Jurkat, Clone E6-1 (cell line): ENCODE results near the gene SLC37A4. TPM values are rescaled to one million over a fixed set of nuclear protein-coding genes. Genes with fewer than 3 reads are reported as not detected.
A peak's percentile ranks its signal among the peaks of the same experiment; 100 is the strongest.
"Not testable (repeated sequence)": the region's sequence is repeated elsewhere in the genome, so short reads cannot be mapped to it uniquely, and the experiment has no call there.

Source experiments
- DNase-seq: peaks from one replicate; pipeline ENCODE4 v3.0.0-alpha.2; 2011; ENCODE audit warnings: low read depth, low spot score
- H3K4me3 ChIP-seq: 2 replicates; pipeline ENCODE4 v1.5.1; 2011; ENCODE audit warnings: mild to moderate bottlenecking, low read length, control low read depth, moderate library complexity
- polyA plus RNA-seq: library from polyadenylated mRNA; unstranded; fragments of >200 nt; gene quantifications from one replicate; pipeline ENCODE4 v1.2.1, GENCODE V29; 2012; ENCODE audit warnings: missing spikeins; ENCODE audit not compliant: insufficient read length, insufficient read depth

Gene SLC37A4
- polyA plus RNA-seq, result 0.69 TPM

DNA sequence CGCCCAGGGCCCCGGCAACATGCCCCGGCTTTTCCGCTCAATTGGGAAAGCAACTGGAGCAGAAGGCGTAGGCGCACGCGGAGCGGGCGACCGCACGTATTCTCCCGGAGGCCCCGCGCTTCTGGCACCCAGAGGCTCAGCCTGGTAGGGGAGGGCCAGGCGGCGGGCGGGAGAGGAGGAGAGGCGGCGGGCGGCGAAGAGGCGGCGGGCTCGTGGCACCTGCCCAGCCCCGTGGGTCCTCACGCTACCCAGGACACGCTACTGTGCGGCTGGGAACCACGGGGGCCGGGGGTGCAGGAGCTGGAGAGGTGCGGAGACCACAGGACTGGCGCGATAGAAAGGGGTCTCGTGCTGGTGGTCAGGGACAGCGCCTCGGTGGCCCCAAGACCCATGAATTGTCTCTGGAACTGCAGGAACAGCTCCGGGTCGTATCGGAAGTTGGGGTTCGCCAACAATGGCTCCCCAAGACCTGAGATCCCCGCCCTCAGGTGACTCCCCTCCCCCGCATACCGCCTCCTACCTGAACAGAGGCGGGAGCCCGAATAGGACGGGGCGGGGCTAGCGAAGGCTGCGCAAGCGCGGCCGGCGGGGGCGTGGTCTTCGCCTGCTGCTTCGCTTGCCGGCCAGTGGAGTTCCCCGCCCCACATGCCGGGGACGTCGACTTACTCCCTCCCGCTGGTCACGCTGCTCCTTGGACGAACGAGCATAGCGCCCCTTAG lies at the start of gene SLC37A4:
Gene SLC37A4, minus strand, starts transcription at position 549 of the 719 bp plus-strand sequence.
- peak; percentile 63 for DNase-seq
- peak within 1 kb of the TSS; percentile 37 for H3K4me3 ChIP-seq

DNA sequence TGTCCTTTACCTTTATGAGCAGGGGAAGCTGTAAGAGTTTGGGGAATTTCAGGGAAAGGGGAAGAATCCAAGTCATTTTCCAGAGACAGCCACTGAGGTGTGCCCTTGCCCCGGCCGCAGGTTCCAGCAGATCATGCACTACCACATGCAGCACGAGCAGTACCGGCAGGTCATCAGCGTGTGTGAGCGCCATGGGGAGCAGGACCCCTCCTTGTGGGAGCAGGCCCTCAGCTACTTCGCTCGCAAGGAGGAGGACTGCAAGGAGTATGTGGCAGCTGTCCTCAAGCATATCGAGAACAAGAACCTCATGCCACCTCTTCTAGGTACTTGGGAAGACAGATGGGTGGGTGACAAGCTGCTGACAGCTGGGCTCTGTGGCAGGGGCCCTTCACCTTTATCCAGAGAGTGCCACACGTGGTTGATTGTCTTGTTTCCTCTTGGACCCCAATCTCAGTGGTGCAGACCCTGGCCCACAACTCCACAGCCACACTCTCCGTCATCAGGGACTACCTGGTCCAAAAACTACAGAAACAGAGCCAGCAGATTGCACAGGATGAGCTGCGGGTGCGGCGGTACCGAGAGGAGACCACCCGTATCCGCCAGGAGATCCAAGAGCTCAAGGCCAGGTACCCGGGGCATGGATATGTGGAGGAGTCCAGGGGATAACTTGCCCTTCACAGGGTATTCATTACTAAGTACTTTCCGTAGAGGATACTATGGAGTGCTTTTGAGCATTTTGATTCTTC lies 48.2 kb upstream of the SLC37A4 start:
- DNase-seq, result no peak
- no peak overlapping the region for H3K4me3 ChIP-seq

DNA sequence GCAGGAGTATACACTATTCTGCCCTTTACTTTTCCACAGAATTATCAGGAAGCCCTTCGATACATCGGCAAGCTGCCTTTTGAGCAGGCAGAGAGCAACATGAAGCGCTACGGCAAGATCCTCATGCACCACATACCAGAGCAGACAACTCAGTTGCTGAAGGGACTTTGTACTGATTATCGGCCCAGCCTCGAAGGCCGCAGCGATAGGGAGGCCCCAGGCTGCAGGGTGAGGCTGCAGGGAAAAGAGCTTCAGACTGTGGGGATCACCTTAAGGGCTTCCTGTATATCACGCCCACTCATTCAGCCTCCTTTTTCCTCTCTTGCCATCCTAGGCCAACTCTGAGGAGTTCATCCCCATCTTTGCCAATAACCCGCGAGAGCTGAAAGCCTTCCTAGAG lies 47.2 kb upstream of the SLC37A4 start:
- no peak for DNase-seq

DNA sequence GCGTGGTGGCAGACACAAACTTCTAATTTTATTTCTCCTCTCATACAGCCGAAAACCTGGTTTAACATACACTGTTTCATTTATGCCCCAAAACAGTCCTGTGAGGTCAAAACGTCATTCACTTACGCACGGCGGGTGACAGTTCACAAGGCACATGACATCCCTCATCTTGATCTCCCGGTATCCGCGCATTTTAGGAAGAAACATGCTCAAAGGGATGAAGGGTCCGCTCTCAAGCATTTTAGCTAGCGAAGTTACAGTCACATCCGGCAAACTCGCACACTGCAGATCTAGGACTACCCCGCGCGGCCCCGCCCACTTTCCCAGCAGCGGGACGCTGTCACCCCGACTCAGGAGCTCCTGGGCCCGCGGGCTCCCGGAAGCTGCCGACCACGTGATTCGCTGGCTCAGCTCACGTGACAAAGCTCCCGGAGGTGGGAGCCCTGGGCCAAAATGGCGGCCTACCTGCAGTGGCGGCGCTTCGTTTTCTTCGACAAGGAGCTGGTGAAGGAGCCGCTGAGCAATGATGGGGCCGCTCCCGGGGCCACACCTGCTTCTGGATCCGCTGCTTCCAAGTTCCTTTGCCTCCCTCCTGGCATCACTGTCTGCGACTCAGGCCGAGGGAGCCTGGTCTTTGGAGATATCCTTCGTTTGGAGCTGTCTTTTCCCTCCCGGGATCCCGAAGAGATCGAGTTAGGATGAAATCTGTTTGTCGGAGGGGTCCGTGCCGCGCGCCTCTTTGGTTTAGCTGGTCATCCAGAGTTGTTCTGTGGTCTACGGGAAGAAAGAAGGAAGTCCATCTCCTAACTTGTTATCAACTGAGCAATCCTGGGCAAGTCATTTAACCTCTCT lies 36.9 kb upstream of the SLC37A4 start, which contains the start of gene VPS11:
Gene VPS11, plus strand, starts transcription at position 448 of the 852 bp plus-strand sequence. Its CDS starts 6 bp downstream, at position 454.
- DNase-seq, result peak; percentile 97
- peak within 1 kb of the TSS; percentile 79 for H3K4me3 ChIP-seq

More for the DNA sequence above, 47.2 kb upstream of the SLC37A4 start:
- no peak overlapping the region for H3K4me3 ChIP-seq

DNA sequence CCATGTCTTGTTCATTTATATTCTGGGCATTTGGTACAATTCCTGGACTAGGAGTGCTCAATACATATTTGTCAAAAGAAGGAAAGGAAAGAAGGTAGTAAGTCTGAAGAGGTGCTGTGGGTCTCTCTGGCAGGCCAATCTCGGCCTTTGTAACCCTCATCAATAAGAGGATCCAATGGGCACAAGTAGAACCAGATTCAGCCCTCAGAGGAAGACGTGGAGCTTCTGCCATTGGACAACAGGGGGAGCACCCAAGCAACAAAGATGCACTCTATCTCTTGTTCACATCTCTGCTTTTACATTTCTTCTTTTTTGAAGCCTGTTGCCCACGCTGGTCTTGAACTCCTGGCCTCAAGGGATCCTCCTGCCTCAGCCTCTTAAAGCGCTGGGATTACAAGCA lies 34.7 kb upstream of the SLC37A4 start:
- H3K4me3 ChIP-seq, result no peak overlapping the region
- DNase-seq, result peak; percentile 57

DNA sequence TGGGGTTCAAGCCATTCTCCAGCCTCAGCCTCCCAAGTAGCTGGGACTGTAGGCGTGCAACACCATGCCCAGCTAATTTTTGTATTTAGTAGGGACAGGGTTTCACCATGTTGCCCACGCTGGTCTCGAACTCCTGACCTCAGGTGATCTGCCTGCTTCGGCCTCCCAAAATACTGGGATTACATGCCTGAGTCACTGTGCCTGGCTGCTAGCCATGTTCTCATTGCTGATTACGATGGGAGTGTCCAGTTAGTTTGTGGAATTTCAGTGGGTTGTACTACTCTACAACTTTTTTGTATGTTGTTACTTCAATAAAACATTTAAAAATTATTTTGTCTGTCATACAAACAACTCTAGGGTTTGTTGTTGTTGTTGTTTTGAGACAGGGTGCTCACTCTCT lies 32.1 kb upstream of the SLC37A4 start:
- DNase-seq, result no peak
- H3K4me3 ChIP-seq, result no peak overlapping the region

DNA sequence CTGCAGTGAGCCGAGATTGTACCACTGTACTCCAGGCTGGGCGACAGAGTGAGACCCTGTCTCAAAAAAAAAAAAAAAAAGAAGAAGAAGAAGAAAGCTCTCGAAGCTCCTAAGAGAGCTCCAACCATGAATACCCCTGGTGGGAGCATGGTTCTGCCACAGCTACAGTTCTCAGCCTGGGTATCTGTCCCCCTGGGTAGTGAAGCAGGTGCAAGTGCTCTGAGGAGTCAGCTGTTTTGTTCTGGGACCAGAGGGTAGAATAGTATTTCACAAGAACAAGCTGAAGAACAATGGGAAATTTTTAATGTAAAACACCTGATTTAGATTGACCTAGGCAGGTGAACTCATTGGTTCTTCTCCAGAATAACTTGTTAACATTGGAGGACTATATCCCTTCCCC lies 30.6 kb upstream of the SLC37A4 start:
- H3K4me3 ChIP-seq, result no peak overlapping the region
- DNase-seq, result no peak

DNA sequence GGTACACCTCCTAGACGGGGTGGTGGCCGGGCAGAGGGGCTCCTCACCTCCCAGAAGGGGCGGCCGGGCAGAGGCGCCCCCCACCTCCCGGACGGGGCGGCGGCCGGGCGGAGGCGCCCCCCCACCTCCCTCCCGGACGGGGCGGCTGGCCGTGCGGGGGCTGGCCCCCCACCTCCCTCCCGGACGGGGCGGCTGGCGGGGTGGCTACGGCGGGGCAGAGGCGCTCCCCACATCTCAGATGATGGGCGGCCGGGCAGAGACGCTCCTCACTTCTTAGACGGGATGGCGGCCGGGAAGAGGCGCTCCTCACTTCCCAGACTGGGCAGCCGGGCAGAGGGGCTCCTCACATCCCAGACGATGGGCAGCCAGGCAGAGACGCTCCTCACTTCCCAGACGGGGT lies 28.5 kb upstream of the SLC37A4 start:
- not testable (repeated sequence) for H3K4me3 ChIP-seq, DNase-seq

DNA sequence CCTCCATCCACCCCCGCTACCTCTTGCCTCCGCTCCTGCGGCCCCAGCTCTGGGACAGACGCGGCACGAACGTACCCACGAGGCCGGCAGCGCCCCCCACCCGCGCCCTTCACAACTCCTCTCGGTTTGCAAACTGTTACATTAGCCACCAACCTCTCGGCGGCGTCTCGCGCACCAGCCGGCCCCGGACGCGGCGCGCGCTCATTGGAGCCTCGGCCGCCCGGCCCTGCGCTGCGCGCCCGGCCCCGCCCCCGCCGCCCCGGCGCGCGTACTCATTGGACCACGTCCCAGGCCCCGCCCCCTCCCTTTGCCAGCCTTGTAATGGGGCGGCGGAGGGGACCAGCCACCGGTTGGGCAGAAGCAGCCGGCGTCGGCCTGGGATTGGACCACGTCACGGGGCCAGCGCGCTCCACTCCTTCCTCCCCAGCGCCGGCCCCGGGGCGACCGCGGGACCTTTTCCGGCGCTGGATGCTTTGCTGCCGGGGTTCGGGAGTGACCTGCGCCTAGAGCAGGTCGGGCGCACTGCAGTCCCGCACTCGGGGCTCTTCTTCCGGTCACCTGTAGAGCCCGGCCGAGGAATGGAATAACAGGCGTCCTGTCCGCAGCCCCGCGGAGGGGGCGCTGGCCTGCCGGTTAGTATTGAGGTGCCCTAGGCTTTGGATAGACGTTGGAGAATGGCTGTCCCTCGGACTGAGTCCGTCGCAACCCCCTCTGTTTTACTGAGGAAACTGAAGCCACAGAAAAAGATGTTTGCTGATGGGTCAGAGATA lies 26.5 kb upstream of the SLC37A4 start, which contains the start of gene HYOU1:
Gene HYOU1, minus strand, starts transcription at position 206 of the 770 bp plus-strand sequence. CDS start 1,045 bp downstream, outside the sequence.
- H3K4me3 ChIP-seq, result peak within 1 kb of the TSS; percentile 91
- DNase-seq, result peak; percentile 93

DNA sequence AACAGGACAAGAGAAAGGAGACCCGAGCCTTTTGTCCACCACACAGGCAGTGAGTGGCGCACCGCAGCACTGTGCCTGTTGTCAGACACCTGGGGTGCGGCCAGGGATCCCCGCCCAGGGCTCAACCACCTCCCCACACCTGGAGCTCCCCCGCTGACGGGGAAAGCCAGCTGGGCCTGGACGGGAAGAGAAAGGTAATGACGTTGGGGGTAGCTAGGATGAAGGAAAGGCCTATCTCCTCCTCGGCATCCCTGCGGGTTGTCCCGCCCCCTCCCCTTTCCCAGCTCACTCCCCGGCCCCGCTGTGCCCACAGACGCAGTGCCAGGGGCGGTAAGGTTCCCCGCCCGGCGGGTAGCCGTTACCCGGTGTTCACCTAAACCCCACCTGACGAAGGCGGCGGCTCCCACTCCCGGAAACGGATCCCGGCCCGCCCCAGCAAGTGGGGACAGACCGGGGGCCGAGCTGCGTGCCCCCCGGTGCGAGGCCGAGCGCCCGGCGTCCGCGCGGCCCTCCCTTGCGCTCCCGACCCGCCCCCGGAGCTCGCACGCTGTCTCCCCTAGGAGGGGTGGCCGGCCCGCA lies 25.8 kb upstream of the SLC37A4 start:
- peak overlapping the region; percentile 87 for H3K4me3 ChIP-seq
- DNase-seq, result peak; percentile 15

DNA sequence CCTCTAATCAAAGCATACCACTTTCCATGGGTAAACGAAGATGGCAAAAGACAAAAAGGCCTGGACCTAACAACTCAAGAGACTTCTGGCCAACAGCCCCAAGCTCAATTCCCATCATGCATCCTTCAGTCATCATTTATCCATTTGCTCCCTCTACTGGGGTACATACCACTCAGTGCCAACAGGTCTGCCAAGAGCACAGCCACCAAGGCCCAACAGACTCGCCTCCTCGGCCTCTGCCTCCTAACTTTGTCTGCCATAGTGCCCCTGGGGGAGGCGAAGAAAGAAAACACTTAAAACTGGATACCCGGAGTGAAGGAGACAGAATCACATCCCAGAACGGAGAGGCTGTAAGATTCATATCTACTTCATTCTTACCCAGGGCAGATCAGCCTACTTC lies 25.2 kb upstream of the SLC37A4 start:
- peak; percentile 37 for DNase-seq
- peak overlapping the region; percentile 87 for H3K4me3 ChIP-seq

DNA sequence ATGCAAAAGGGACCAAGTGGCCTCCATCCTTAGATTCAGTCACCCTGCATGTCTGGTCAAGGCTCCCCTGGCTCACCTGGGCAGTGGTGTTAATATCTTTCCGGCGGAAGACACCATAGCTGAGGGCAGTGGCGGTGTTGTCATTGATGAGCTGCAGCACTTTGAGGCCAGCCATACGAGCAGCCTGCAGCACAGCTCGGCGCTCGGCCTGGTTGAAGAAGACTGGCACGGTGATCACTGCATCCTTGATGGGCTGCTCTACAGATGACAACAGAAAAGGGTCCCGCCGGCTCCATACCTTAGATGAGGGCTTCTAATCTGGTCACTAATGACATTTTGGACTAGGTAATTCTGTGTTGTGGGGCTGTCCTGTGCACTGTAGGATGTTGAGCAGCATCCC lies 23.7 kb upstream of the SLC37A4 start:
- DNase-seq, result no peak
- no peak overlapping the region for H3K4me3 ChIP-seq

DNA sequence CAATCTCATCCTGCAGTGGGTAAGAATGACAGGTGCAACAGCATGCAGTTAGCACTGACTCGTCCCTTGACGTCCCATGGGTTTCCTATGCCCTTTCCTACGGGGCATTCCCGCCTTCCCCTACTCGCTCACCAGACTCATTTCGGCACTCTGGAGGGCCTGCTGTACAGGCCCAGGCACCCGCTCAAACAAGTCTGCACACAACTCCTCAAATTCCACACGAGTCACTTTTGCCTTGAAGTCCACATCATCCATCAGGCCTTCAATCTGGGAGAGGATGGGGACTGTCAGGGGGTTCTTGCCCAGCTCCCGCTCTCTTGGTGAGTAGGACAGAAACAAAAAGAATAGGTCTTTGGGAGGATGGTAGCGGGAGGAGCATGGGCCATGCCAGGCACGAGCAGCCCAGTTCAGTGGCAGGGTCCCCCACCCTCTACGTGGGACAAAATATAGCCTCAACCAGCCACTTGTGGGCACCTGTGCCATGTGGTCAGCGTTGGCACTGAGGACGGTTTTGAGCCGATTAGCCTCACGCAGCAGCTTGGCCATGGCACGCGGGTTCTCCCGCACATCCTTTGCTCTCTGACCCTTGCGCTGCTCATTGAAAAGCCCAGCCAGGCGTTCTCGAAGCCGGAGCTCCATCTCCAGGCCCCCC lies 21.6 kb upstream of the SLC37A4 start:
- no peak for DNase-seq
- H3K4me3 ChIP-seq, result no peak overlapping the region

DNA sequence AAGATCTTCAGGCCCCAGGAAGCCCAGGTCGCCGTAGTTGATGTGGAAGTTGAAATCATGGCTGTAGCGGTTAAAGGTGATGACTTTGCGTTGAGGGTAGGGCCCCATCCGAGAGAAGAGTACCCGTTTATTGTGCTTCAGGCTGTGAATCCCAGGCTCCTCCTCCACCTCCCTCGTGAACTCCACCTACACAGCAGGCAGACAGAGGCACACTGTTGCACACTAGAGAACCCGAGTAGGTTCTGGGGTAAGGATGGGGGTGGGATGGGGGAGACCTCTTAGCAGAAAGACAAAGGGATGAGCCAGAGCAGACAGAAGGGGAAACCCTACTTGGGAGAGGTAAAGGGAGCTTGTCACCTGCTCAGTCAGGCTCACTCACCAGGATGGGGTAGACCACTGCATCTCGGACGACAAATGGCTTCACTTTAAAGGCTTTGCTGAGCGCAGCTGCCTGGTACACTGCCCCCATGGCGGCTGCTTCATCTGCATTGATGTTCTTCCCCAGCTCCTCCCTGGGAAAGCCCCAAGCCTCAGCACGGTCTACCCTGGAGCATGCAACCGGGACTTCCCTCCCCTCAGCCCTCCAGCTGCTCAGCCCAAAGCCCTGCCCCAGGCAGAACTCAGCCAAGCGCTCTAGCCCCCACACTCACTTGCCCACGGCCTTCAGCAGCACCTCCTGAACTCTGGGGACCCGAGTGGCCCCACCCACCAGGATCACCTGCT lies 20.9 kb upstream of the SLC37A4 start:
- DNase-seq, result no peak
- no peak overlapping the region for H3K4me3 ChIP-seq

DNA sequence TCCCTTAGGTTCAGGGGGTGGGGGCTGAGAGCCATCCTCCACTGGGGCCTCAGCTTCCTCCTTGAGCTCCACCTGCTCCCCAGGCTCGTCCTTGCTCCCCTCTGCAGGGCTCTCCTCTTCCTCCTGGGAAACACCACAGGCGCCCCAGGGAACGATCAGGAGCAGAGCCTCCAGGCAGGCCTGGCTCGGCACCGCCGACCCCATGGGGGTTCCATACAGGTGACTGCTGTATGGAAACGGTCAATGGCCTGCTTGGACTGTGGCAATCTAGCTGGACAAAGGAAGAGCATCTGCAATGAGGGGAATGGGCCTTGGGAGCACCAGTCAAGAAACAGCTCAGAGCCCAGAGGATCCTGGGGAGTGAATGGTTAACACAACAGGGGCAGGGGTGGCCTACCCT lies 18.4 kb upstream of the SLC37A4 start:
- no peak overlapping the region for H3K4me3 ChIP-seq
- DNase-seq, result no peak

DNA sequence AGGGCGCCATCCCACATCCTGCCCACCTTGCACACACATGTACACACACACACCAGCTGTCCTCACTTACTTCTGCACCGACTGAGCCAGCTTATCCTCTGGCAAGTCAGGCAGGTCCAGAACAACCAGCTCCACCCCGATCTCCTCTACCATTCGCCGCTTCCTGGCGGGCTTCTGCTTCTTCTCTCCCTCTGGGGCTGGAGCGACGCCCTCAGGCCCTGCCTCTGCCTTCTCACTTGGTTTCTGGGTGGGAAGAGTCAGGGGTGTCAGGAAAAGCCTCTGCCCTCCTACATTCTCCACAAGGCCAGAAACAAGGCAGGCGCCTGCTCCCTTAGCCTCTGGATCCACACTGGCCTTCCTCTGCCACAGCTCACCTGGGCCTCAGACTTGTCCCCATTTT lies 18.0 kb upstream of the SLC37A4 start:
- peak; percentile 15 for DNase-seq
- H3K4me3 ChIP-seq, result no peak overlapping the region

DNA sequence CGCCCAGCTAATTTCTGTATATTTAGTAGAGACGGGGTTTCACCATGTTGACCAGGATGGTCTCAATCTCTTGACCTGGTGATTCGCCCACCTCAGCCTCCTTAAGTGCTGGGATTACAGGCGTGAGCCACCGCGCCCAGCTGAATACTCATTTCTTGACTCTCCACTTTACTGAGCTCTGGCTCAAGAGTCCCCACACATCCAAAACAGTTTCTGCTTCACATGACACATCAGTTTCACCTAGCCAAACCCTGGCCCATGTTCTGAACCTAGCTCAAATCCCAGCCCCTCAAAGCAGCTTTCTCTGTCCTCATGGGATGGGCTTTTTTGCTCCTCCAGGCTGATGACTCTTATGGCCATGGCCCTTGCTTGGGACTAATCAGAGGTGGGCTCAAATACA lies 16.5 kb upstream of the SLC37A4 start:
- no peak overlapping the region for H3K4me3 ChIP-seq
- DNase-seq, result no peak
